Endometrium (tissue), 2 donors: ENCODE measurements around the gene PICALM.
"Not testable (repeated sequence)": the region's sequence is repeated elsewhere in the genome, so short reads cannot be mapped to it uniquely, and the experiment has no call there.

ENCODE experiments used
- FAIRE-seq: peaks from 2 replicates; lab custom pipeline; 2012; peaks lifted over from hg19 to GRCh38; lab: Jason Lieb, UNC
- donor health status: control.
- donor health status: control.

The PICALM gene

GRCh38 chr11:85935751-85936150, 133.1 kb downstream of the PICALM start:
- no peak for FAIRE-seq

GRCh38 chr11:85934596-85935169, 134.2 kb downstream of the PICALM start:
- FAIRE-seq: no peak

GRCh38 chr11:85930879-85931366, 138.0 kb downstream of the PICALM start:
- no peak for FAIRE-seq

- not testable (repeated sequence) for FAIRE-seq
Observed at GRCh38 chr11:85926653-85927214, 142.2 kb downstream of the PICALM start.

GRCh38 chr11:85923455-85923854, 145.4 kb downstream of the PICALM start:
- FAIRE-seq: no peak

GRCh38 chr11:85922367-85922766, 146.5 kb downstream of the PICALM start:
- no peak for FAIRE-seq

- no peak for FAIRE-seq
Observed at GRCh38 chr11:85918910-85919794, 149.7 kb downstream of the PICALM start.

- FAIRE-seq: no peak
Observed at GRCh38 chr11:85914425-85914824, 154.5 kb downstream of the PICALM start.

- no peak for FAIRE-seq
Observed at GRCh38 chr11:85913513-85913912, 155.4 kb downstream of the PICALM start.

- FAIRE-seq: no peak
Observed at GRCh38 chr11:85912414-85912813, 156.5 kb downstream of the PICALM start.
